T-helper 1 cell (primary cell): ENCODE measurements around the gene CLDN6.

Experiments
- DNase-seq, 5 donors: peaks; one replicate each; pipeline ENCODE4 v3.0.0-alpha.2; 2012 to 2020

Gene CLDN6

DNA sequence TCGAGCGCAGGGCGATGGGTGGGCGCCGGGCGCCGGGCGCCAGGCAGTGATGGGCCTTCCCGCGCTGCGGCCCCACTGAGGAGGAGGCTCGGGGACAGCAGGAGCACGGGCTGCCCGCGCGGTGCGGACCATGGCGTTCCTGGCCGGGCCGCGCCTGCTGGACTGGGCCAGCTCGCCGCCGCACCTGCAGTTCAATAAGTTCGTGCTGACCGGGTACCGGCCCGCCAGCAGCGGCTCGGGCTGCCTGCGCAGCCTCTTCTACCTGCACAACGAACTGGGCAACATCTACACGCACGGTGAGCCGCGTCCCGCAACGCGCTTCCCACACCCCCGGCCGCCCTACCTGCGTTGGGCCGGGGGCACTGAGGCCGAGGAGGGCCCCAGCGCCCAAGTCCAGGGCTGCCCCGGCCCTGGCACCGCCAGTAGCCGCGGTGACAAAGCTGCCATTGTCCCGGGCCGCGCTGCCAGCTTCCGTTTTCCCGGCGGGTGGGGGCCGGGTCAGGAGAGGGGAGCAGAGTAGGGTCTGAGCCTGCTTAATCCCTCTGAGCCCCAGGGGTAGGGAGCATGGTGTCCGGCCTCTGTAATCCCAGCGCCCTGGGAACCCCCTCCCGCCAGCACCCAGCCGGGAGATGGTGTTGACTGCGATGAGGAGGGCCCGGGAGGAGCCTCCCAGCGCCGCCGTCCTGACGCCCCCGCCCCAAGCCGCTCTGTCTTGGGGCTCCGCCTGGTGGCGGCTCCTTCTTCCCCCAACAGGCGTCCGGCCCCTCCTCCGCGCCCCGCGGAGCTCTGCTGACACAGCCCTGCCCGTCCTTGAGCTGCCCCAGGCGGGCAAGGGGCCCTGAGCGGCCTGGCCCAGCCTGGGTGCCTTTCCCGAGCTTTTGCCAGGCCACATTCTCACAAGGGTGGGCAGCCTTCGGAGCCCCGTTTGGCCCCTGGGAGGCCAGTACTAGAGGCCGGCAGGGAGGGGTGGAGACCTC lies 48.1 kb downstream of the CLDN6 start:
- peak; percentile 43 to 86 (median 58) for DNase-seq

DNA sequence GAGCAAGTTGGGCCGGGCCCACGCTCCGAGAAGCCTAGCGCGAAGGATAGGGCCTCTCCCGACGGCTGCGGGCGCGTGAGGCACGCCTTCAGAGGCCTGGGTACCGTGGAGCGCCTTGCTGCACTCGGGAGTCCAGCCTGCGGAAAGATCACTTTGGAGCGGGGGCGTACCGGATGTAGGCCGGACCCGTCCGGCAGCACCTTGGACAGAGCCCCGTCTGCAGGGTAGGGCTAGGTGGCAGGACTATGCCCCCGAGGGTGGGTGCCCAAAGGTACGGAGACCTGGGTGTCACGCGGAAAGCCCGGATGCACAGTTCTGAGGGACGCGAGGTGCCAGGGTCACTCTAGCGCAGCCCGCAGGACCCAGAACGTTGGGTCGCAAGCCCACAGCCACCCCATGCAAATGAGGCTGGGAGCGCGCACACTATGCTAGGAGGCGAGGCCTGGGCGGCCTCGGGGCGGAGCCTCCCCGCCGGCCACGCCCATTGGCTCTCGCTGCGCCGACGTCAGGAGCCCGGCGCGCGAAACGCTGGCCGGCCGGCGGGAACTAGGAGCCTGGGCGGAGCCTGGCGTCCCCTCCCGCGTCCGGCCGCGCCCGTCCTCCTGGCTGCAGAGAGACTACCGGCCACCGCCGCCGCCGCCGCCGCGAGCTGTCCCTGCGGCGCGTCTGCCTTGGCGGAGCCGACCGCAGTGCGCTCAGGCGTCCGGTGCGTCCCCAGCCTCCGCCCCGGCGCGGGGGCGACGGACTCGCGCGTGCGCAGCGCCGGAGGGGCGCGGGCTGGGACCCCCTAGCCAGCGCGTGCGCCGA lies 49.0 kb downstream of the CLDN6 start, which contains the start of gene PAQR4:
Gene PAQR4, plus strand, starts transcription at position 611 of the 807 bp plus-strand sequence. CDS start 327 bp downstream, outside the sequence.
- peak; percentile 60 to 90 (median 65) for DNase-seq

DNA sequence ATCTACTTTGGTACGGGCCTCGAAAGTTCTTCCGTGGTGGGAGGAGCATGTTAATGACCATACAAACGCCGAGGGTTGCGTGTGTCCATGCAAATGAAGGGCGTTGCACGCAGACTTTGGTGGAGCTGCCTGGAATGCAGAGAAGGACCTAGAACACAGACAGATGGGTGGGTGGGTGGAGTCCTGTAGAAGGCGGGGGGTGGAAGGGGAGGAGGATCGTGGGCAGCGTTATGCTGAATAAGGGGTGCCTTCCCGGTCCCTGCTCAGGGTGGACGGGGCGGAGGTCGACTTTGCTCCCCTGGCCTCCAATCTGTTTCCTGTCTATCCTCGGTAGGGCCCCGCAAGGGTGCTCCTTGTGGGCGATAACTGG lies 49.6 kb downstream of the CLDN6 start:
- no peak for DNase-seq

DNA sequence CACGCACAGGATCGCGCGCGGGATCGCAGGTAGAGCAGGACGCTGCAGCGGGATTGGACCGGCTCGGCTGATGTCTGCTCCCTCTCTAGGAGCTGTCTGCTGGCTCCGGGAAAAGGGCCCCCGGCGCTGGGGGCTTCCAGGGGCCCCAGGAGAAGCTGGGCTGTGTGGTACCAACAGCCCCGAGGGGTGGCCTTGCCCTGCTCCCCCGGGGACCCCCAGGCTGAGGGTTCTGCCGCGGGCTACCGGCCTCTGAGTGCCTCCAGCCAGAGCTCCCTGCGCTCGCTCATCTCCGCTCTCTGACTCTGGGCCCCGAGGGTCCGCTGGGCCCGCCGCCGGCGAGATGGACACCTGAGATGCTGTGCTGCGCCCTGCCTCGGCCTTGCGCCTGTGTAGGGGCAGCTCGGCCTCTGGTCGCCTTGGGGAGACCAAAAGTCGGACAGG lies 50.2 kb downstream of the CLDN6 start:
- DNase-seq, result no peak

DNA sequence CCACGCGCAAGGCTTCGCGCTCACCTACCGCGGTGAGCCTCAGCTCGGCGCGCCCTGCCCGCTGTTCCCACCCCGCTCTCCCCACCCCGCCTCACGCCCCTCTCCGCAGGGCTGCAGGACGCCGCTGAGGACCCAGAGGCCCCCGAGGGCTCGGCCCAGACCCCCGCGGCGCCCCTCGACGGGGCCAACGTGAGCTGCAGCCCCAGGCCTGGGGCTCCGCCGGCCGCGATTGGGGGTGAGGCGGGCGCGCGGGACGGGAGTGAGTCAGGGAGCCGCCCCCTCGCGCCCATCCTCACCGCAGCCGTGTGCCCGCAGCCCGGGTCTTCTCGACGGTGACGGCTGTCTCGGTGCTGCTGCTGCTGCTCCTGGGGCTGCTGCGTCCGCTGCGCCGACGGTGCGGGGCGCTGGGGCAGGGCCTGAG lies 50.8 kb downstream of the CLDN6 start:
- DNase-seq, result no peak

DNA sequence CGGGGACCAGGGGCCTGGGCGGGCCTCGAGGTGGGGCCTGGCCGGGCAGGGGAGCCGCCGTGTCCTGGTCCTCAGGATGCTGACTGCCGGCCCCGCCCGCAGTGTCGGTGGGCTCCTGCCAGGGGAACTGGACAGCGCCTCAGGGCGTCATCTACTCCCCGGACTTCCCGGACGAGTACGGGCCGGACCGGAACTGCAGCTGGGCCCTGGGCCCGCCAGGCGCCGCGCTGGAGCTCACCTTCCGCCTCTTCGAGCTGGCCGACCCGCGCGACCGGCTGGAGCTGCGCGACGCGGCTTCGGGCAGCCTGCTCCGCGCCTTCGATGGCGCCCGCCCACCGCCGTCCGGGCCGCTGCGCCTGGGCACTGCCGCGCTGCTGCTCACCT lies 51.2 kb downstream of the CLDN6 start:
- no peak for DNase-seq

DNA sequence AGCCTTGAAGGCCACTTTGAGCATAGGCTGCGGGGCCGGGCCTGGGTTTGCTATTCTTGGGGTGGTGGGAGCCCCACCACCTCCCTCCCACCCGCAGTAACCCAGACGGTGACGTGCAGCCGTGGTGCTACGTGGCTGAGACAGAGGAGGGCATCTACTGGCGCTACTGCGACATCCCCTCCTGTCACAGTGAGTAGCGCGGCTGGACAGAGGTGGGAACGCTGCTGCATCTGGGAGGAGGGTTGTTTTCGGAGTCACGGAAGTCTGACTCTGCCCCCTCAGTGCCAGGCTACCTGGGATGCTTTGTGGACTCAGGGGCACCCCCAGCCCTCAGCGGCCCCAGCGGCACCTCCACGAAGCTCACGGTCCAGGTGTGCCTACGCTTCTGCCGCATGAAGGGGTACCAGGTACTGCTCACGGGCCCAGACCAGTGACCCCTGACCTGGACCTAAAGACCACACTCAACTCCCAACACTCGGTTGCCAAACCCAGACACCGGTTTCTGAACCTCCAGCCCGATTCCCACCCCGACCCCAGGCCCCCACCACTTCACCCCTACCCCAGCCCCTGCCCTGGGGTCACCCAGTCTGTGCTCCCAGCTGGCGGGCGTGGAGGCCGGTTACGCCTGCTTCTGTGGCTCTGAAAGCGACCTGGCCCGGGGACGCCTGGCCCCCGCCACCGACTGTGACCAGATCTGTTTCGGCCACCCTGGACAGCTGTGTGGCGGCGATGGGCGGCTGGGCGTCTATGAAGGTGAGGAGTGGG lies 51.8 kb downstream of the CLDN6 start:
- no peak for DNase-seq
